Fibroblast of peridontal ligament (primary cell): ENCODE results near the gene AMDHD2.

ENCODE experiments used
- DNase-seq: peaks from one replicate; pipeline ENCODE4 v3.0.0-alpha.2; 2010; ENCODE audit errors: extremely low read depth

Gene AMDHD2

DNA sequence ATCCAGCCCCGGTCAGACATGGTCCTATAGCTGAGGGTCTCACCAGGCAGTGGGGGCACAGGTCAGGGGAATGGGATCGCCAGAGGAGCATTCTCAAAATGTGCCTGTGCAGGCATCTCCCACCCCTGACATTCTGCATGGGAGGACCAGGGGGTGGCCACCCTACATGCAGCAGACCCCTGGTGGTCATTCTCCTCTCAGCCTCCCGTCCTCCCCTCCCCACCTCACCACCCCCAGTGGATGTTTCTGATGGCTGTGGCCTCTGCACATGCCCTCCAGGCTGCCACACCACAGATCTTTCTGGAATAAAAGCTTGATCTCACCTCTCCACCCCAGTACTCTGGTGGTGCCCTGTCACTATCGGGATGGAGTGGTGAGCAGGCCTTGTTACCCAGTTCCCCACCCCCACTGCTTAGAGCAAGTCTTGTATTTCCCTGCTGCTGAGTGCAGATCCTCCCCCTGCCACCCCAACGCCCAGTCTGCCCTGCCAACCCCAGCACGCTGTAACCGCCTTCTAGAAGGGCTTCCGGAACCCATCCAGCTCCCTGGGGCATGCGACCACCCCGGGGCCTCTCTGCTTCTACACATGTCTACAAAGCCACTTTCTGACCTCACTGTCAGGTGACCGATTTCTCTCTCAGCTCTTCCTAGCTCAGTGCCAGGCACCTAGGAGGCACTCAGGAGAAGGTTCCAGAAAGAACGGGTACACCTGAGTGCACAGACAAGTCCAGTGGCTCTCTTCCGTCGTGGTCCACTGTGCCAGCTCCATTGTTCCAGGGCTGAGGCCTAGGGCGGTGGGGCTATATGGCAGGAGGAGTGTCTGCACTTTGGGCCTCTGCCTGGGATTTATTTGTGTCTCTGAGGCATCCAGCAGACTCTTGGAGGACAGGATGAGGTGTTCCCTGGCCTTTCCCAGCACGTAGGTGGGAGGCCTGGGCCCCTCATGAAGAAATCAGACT lies 36.0 kb upstream of the AMDHD2 start:
- no peak for DNase-seq

DNA sequence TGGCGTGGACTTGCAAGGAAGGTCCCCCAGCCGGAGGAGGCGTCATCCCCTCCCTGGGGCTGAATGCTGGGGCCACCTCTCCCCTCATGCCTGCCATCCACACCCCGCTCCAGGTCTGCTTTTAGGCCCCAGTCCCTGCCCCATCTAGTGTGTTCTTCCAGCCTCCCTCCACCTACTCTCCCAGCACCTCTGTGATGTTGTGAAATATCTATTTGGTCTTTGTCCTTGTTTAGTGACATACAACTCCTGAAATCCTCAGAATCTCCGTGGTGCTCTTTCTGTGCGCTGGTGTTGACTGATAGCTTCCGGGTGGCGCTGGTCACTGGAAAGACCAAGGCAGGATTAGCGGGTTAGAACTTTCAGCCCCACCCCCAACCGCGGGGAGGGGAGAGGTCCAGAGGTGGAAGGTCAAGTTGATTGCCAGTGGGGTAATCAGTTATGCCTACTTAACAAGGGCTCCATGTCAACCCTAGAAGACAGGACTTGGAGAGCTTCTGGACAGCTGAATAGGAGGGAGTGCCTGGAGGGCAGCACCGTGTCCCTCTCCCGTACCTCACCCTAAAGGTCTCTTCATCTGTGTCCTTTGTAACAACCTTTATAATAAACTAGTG lies 35.2 kb upstream of the AMDHD2 start:
- DNase-seq: no peak

- DNase-seq: no peak
Measured at GRCh38 chr16:2485811-2486507, 34.2 kb upstream of the AMDHD2 start.

GRCh38 chr16:2486645-2487516 lies 33.3 kb upstream of the AMDHD2 start:
- no peak for DNase-seq

DNA sequence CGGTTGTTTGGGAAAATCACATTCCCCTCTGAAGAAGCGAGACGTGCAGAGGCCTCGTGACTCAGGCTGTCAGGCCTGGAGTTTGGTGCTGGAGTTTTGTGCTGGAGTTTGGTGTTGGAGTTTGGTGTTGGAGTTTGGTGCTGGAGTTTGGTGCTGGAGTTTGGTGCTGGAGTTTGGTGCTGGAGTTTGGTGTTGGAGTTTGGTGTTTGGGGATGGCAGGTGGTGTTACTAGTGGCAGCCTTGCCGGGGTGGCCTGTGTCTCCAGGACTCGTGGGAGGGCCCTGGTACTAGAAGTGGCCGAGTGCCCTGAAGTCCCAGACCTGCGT lies 32.7 kb upstream of the AMDHD2 start:
- DNase-seq: no peak

- DNase-seq: no peak
Measured at GRCh38 chr16:2487903-2488531, 32.2 kb upstream of the AMDHD2 start.

DNA sequence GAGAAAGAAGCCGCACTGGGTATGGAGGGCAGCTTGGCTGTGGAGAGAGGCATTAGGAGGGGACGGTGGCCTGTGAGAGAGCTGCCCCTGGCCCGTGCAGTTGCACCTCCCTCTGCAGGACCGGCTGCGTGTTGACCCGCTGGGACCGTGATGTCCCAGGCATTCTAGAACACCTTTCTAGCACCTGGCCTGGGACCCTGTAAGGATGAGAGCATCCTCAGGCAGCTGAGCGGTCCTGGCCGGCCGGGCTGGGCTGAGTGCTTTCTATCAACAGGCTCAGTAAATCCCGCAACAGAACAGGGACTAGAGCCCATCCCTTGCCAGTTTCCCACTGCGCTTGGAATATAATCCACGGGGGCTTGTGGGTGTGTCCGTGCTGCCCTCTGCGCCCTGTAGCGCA lies 30.6 kb upstream of the AMDHD2 start:
- no peak for DNase-seq

- DNase-seq: no peak
Measured at GRCh38 chr16:2490190-2491105, 29.7 kb upstream of the AMDHD2 start.

DNA sequence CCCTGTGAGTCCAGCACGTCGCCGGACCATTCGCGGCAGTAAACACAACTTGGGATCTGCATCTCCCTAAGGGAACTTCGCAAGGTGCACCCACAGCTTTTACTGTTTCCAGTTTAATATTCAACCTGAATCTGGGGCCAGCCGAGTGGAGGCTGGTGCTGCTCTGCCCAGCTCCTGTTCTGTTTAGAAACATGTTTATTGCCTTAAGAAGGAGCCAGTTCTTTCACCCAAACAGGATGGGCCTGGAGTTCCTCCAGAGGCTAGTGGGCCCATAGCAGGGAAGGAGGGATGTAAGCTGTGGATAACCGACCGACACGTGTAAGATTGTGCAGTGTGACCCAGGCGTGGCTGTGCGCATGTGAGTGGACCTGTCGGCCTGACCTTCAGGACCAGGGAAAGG lies 27.9 kb upstream of the AMDHD2 start:
- DNase-seq: no peak

- no peak for DNase-seq
Measured at GRCh38 chr16:2493605-2494004, 26.6 kb upstream of the AMDHD2 start.

DNA sequence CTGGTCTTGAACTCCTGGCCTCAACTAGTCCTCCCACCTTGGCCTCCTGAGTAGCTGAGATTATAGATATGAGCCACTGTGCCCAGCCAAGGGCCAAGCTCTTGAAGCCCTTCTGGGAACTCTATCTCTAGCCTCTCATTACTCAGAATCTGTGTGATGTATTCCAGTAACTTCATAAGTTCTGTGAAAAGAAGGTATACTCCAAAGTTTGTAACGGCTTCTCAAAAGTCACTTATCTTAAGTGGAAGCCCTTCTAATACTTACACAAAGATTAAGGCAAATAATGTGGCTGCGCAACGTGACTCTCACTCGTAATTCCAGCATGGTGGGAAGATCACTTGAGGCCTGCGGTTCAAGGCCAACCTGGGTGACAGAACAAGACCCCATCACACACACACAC lies 25.6 kb upstream of the AMDHD2 start:
- DNase-seq: no peak

DNA sequence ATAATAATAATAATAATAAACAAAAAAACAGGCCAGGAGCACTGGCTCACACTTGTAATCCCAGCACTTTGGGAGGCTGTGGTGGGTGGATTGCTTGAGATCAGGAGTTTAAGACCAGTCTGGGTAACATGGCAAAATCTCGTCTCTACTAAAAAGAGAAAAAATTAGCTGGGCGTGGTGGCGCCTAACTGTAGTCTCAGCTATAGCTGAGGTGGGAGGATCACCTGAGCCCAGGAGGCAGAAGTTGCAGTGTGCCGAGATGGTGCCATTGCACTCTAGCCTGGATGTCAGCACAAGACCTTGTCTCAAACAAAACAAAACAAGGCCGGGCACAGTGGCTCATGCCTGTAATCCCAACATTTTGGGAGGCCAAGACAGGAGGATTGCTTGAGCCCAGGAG lies 25.1 kb upstream of the AMDHD2 start:
- DNase-seq: no peak

DNA sequence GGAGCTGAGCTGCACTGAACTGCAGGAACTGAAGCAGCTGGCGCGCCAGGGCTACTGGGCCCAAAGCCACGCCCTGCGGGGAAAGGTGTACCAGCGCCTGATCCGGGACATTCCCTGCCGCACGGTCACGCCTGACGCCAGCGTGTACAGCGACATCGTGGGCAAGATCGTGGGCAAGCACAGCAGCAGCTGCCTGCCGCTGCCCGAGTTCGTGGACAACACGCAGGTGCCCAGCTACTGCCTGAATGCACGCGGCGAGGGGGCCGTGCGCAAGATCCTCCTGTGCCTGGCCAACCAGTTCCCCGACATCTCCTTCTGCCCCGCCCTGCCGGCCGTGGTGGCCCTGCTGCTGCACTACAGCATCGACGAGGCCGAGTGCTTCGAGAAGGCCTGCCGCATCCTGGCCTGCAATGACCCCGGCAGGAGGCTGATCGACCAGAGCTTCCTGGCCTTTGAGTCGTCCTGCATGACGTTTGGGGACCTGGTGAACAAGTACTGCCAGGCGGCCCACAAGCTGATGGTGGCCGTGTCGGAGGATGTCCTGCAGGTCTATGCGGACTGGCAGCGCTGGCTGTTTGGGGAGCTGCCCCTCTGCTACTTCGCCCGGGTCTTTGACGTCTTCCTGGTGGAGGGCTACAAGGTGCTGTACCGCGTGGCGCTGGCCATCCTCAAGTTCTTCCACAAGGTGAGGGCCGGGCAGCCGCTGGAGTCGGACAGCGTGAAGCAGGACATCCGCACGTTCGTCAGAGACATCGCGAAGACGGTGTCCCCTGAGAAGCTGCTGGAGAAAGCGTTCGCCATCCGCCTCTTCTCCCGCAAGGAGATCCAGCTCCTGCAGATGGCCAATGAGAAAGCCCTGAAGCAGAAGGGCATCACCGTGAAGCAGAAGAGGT lies 23.7 kb upstream of the AMDHD2 start:
- DNase-seq: no peak

GRCh38 chr16:2497116-2497630 lies 23.0 kb upstream of the AMDHD2 start:
- no peak for DNase-seq

DNA sequence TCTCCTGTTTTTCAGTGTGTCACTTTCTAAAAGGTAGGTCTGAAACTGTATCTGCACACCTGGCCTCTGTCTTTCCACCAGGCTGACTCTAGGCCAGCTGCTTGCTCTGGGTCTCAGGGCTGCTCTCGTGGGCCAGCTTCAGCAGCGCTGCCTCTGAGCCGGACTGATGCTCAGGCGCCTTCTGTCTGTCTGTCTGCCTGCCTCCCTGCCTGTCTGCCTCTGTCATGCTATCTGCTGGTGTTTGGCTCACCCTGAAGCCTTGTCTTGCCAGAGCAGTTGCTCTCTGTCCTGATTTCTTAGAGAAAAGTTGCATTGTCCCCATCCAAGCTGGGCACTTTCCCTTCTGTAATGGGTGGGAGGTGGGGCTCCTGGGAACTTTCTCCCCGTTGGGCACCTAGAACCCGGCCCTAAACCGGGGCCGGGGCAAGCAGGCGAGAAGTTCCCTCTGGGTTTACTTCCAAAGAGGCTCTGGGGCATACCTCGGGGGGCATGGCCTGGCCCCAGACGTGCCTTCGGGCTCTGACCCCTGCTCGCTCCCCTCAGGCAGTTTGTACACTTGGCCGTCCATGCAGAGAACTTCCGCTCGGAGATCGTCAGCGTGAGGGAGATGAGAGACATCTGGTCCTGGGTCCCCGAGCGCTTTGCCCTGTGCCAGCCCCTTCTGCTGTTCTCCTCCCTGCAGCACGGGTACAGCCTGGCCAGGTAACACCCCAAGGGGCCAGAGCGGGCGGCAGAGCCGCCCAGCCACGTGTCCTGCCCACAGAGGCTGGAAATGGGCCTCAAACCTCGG lies 22.3 kb upstream of the AMDHD2 start:
- no peak for DNase-seq

DNA sequence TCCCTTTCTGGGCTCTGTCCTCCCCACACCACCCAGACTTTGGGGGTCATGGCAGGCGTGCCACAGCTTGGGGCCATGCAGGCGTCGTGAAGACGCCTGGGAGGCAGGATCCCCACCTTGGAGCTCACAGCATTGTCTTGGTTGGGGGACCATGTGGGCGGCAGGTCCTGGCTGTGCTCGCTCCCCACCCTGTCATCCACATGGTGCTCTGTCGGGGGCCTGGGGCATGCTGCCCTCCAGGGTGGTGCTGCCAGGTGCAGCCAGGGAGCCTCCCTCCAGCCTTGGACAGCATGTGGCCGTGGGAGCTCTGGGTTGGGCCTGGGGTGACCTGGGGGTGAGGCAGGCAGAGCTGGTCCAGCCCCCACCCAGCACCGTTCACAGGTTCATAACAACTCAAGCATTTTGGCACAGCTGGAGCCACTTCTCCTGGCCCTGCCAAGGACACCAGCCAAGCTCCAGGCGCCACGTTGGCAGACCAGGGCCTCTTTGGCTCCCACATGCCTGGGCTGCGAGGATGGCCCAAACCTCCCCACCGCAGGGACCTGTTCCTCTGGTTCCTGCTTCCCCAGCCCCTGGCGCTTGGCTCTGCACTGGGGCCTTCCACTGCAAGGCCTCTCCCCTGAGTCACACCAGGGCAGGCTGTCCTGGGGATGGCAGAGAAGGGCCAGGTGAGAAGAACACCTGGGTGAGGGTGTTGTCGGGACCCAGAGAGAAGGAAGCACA lies 21.5 kb upstream of the AMDHD2 start:
- no peak for DNase-seq

DNA sequence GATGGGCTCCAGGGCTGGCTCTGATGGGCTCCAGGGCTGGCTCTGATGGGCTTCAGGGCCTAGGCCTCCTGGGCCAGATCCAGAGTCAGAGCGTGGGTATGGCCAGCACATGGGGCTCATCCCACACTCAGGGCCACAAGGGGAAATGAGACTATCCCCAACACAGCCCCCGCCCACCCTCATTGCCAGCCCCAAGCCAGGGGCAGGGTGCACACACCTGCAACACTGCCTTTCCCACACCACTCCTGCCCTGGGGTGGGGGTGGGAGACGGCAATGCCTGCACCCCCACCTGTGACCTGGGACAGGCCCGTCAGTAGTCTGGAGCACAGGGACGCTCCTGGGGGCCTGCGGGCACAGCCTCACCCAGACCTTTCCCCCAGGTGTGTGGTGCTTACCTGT lies 20.7 kb upstream of the AMDHD2 start:
- no peak for DNase-seq
